ENCODE data around the gene ZBTB7C.

GRCh38 chr18:48358868-48359267 is 50.3 kb downstream of the ZBTB7C start:
- no peak for TF ChIP-seq ZBTB7A (tag by site-specific recombination; IDR thresholded peaks at IDR 0.05; ENCODE audit: low read depth)
- no peak for TF ChIP-seq CTCF (tag by site-specific recombination; IDR thresholded peaks at IDR 0.05)
- TF ChIP-seq GFI1B (tag by site-specific recombination; IDR thresholded peaks at IDR 0.05) = no peak
- no peak for TF ChIP-seq KLF16 (tag by site-specific recombination; IDR thresholded peaks at IDR 0.05)
- TF ChIP-seq KLF1 (tag by site-specific recombination; IDR thresholded peaks at IDR 0.05) = no peak
- TF ChIP-seq MZF1 (tag by site-specific recombination; IDR thresholded peaks at IDR 0.05; ENCODE audit: borderline replicate concordance) = no peak
- TF ChIP-seq OVOL3 (tag by site-specific recombination; IDR thresholded peaks at IDR 0.05) = no peak
- no peak for TF ChIP-seq PBX3 (CRISPR knock-in tag; IDR thresholded peaks at IDR 0.05)
- no peak for TF ChIP-seq ZNF560 (tag by site-specific recombination; IDR thresholded peaks at IDR 0.05; ENCODE audit: borderline replicate concordance)
- no peak for TF ChIP-seq ZNF707 (tag by site-specific recombination; IDR thresholded peaks at IDR 0.05)
- TF ChIP-seq REST (tag by site-specific recombination; IDR thresholded peaks at IDR 0.05) = no peak
- TF ChIP-seq ZSCAN5A (tag by site-specific recombination; IDR thresholded peaks at IDR 0.05) = no peak
- TF ChIP-seq ZNF24 (tag by site-specific recombination; IDR thresholded peaks at IDR 0.05) = no peak
- no peak for TF ChIP-seq ZBTB21 (tag by site-specific recombination; IDR thresholded peaks at IDR 0.05)
